ENCODE data around the gene LRRK1. TPM values are rescaled to one million over a fixed set of nuclear protein-coding genes. Genes with fewer than 3 reads are reported as not detected.
A peak's percentile ranks its signal among the peaks of the same experiment; 100 is the strongest.

Gene LRRK1
- total RNA-seq, 3 donors from 2014 or later (not counting 1 experiment from before 2014, with no cell fraction given) = 1.2 to 5.5 (median 3.2) TPM

GRCh38 chr15:100952566-100952965 is 33.4 kb downstream of the LRRK1 start:
- Mint-ChIP-seq H3K4me1 (no peaks in the 10 kb centered on the region), H3K9me3 (no peaks in the 10 kb centered on the region), H3K4me3 (no peak overlapping the region), H3K27me3 (ENCODE audit: low read depth in 2 of 2) (peaks cover 10 to 30% of the 10 kb centered on the region in 2 donors), H3K27ac (no peak overlapping the region), H3K36me3 (no peaks in the 10 kb centered on the region)
- TF ChIP-seq CTCF (IDR thresholded peaks at IDR 0.05) = no peak
- no peak for DNase-seq
- no peak overlapping the region for H3K4me3 ChIP-seq (ENCODE audit: low read length)
- intact Hi-C loops (cut with micrococcal nuclease) = no loop called here
- no peaks in the 10 kb centered on the region for H3K4me1 ChIP-seq (ENCODE audit: control insufficient read depth, insufficient read depth, low read length)
- no peak for ATAC-seq
- no peaks in the 10 kb centered on the region for H3K9me3 ChIP-seq (ENCODE audit: control insufficient read depth, insufficient read depth, low read length)
- 83% methylated on average over 3 of the region's 3 CpGs for WGBS (ENCODE audit: insufficient coverage)
- no peaks in the 10 kb centered on the region for H3K36me3 ChIP-seq (ENCODE audit: control insufficient read depth, insufficient read depth, low read length)
- H3K27ac ChIP-seq (ENCODE audit: low read length) = no peak overlapping the region
- H3K27me3 ChIP-seq (ENCODE audit: control insufficient read depth, insufficient read depth, low read length) = no peaks in the 10 kb centered on the region

GRCh38 chr15:100958326-100959065 is 39.3 kb downstream of the LRRK1 start:
- Mint-ChIP-seq H3K27me3 (ENCODE audit: low read depth in 2 of 2) (peaks cover 2 to 39% of the 10 kb centered on the region in 2 donors), H3K27ac (no peak overlapping the region), H3K4me1 (no peaks in the 10 kb centered on the region), H3K4me3 (no peak overlapping the region), H3K9me3 (no peaks in the 10 kb centered on the region), H3K36me3 (no peaks in the 10 kb centered on the region)
- H3K4me3 ChIP-seq (ENCODE audit: low read length) = no peak overlapping the region
- ATAC-seq = no peak
- intact Hi-C loops (cut with micrococcal nuclease) = no loop called here
- 62% methylated on average over 10 of the region's 10 CpGs for WGBS (ENCODE audit: insufficient coverage)
- no peak for TF ChIP-seq CTCF (IDR thresholded peaks at IDR 0.05)
- no peaks in the 10 kb centered on the region for H3K27me3 ChIP-seq (ENCODE audit: control insufficient read depth, insufficient read depth, low read length)
- H3K4me1 ChIP-seq (ENCODE audit: control insufficient read depth, insufficient read depth, low read length) = no peaks in the 10 kb centered on the region
- no peak for DNase-seq
- H3K27ac ChIP-seq (ENCODE audit: low read length) = no peak overlapping the region
- H3K36me3 ChIP-seq (ENCODE audit: control insufficient read depth, insufficient read depth, low read length) = no peaks in the 10 kb centered on the region
- no peaks in the 10 kb centered on the region for H3K9me3 ChIP-seq (ENCODE audit: control insufficient read depth, insufficient read depth, low read length)

GRCh38 chr15:100959066-100960050 is 40.2 kb downstream of the LRRK1 start:
- DNase-seq = no peak
- intact Hi-C loops (cut with micrococcal nuclease) = no loop called here
- Histone ChIP-seq H3K27me3 (ENCODE audit: control insufficient read depth, insufficient read depth, low read length) (peaks cover under 1% of the 10 kb centered on the region), H3K4me1 (ENCODE audit: control insufficient read depth, insufficient read depth, low read length) (no peaks in the 10 kb centered on the region), H3K4me3 (ENCODE audit: low read length) (no peak overlapping the region), H3K27ac (ENCODE audit: low read length) (no peak overlapping the region), H3K9me3 (ENCODE audit: control insufficient read depth, insufficient read depth, low read length) (no peaks in the 10 kb centered on the region), H3K36me3 (ENCODE audit: control insufficient read depth, insufficient read depth, low read length) (no peaks in the 10 kb centered on the region)
- no peak for TF ChIP-seq CTCF (IDR thresholded peaks at IDR 0.05)
- WGBS (ENCODE audit: insufficient coverage) = 66% methylated on average over 13 of the region's 14 CpGs
- peak in 1 of 3 donors; percentile 53 for ATAC-seq
- no peaks in the 10 kb centered on the region for H3K9me3 Mint-ChIP-seq
- no peak overlapping the region for H3K4me3 Mint-ChIP-seq
- H3K27ac Mint-ChIP-seq = no peak overlapping the region
- H3K36me3 Mint-ChIP-seq = no peaks in the 10 kb centered on the region
- peaks cover 2 to 39% of the 10 kb centered on the region in 2 donors for H3K27me3 Mint-ChIP-seq (ENCODE audit: low read depth in 2 of 2)
- no peaks in the 10 kb centered on the region for H3K4me1 Mint-ChIP-seq

Measured in natural killer cell (primary cell).